ENCODE measurements around the gene SORCS1. TPM values are rescaled to one million over a fixed set of nuclear protein-coding genes. Genes with fewer than 3 reads are reported as not detected.

Gene SORCS1
- total RNA-seq, 1 donor from 2014 or later, result 0.23 TPM

DNA sequence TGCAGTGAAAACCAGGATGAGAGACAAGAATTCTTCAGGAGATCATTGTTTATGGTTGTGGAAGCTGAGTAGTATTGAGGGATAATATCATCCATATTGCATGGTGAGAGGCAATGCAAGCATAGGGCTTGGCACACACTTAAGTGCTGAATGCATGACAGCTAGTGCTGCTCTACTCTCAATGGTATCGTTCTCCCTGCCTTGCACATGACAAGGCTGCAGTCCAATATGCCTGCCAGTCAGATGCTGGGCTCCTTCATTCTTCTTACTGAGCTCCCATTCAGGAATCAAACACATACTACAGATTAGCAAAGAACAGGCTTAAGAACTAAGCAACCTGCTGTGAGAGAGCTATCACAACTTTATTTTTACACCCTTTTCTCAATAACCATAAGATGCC is 72.2 kb downstream of the SORCS1 start:
- H3K4me1 ChIP-seq, result no peaks in the 10 kb centered on the region
- H3K36me3 ChIP-seq, result no peaks in the 10 kb centered on the region
- H3K9me3 ChIP-seq, result no peaks in the 10 kb centered on the region
- no peak overlapping the region for H3K27ac ChIP-seq
- ATAC-seq (no peak), DNase-seq (no peak)
- no peak overlapping the region for H3K4me3 ChIP-seq
- TF ChIP-seq, protein P1, sequence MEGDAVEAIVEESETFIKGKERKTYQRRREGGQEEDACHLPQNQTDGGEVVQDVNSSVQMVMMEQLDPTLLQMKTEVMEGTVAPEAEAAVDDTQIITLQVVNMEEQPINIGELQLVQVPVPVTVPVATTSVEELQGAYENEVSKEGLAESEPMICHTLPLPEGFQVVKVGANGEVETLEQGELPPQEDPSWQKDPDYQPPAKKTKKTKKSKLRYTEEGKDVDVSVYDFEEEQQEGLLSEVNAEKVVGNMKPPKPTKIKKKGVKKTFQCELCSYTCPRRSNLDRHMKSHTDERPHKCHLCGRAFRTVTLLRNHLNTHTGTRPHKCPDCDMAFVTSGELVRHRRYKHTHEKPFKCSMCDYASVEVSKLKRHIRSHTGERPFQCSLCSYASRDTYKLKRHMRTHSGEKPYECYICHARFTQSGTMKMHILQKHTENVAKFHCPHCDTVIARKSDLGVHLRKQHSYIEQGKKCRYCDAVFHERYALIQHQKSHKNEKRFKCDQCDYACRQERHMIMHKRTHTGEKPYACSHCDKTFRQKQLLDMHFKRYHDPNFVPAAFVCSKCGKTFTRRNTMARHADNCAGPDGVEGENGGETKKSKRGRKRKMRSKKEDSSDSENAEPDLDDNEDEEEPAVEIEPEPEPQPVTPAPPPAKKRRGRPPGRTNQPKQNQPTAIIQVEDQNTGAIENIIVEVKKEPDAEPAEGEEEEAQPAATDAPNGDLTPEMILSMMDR (IDR thresholded peaks at IDR 0.05), result no peak
- intact Hi-C loops (cut with DNase I), result no loop called here
- H3K27me3 ChIP-seq, result no peaks in the 10 kb centered on the region

- Histone ChIP-seq H3K27me3 (no peaks in the 10 kb centered on the region), H3K4me3 (no peak overlapping the region), H3K27ac (no peak overlapping the region), H3K36me3 (no peaks in the 10 kb centered on the region), H3K9me3 (no peaks in the 10 kb centered on the region), H3K4me1 (no peaks in the 10 kb centered on the region)
- TF ChIP-seq, protein P1 (IDR thresholded peaks at IDR 0.05), result no peak
- no peak for DNase-seq
- ATAC-seq, result no peak
- intact Hi-C loops (cut with DNase I), result no loop called here
These were observed 73.4 kb downstream of the SORCS1 start for GRCh38 chr10:107091126-107091525.

GRCh38 chr10:107085665-107086525 is 78.6 kb downstream of the SORCS1 start:
- Histone ChIP-seq H3K27ac (no peak overlapping the region), H3K4me1 (no peaks in the 10 kb centered on the region), H3K36me3 (no peaks in the 10 kb centered on the region), H3K4me3 (no peak overlapping the region), H3K27me3 (no peaks in the 10 kb centered on the region), H3K9me3 (no peaks in the 10 kb centered on the region)
- intact Hi-C loops (cut with DNase I), result no loop called here
- ATAC-seq (no peak), DNase-seq (no peak)
- TF ChIP-seq, protein P1 (IDR thresholded peaks at IDR 0.05), result no peak

DNA sequence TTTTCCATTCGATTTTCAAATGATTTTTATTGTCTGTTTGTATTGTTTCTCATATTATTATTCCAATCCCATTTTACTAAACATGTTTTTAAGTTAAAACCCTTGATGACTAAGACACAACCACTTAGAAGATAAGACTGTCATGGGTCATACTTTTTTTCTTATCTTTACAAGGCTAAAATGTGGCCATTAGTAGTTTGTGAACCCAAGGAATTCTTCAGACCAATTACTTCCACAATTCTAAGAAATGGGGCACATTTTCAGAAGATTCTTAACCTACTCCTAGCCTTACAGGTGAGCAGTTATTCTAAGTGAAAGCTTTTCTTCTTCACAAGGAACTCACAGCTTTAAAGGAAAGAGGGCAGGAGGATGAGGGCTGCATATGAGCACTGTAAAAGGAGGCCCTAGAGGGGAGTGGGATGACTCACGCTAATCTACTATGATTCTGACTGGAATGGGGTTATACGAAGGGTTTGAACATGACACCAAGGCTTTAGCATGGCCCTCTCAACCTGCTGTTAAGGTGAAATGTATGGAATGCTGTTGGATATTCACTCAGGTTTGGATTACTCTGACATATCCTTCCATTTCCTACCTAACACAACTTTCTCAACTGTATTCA is 81.0 kb downstream of the SORCS1 start:
- TF ChIP-seq, protein P1 (IDR thresholded peaks at IDR 0.05), result no peak
- no peaks in the 10 kb centered on the region for H3K36me3 ChIP-seq
- H3K4me1 ChIP-seq, result no peaks in the 10 kb centered on the region
- no peaks in the 10 kb centered on the region for H3K9me3 ChIP-seq
- DNase-seq (no peak), ATAC-seq (no peak)
- H3K27ac ChIP-seq, result no peak overlapping the region
- intact Hi-C loops (cut with DNase I), result no loop called here
- H3K27me3 ChIP-seq, result no peaks in the 10 kb centered on the region
- no peak overlapping the region for H3K4me3 ChIP-seq

GRCh38 chr10:107081644-107082043 is 82.9 kb downstream of the SORCS1 start:
- DNase-seq (no peak), ATAC-seq (no peak)
- no peaks in the 10 kb centered on the region for H3K4me1 ChIP-seq
- H3K27ac ChIP-seq, result no peak overlapping the region
- H3K9me3 ChIP-seq, result no peaks in the 10 kb centered on the region
- H3K27me3 ChIP-seq, result no peaks in the 10 kb centered on the region
- intact Hi-C loops (cut with DNase I), result no loop called here
- TF ChIP-seq, protein P1 (IDR thresholded peaks at IDR 0.05), result no peak
- no peak overlapping the region for H3K4me3 ChIP-seq
- no peaks in the 10 kb centered on the region for H3K36me3 ChIP-seq
